IMR-90 (cell line): Measurements from ENCODE around the gene PAQR5. TPM values are rescaled to one million over a fixed set of nuclear protein-coding genes. Genes with fewer than 3 reads are reported as not detected.

Experiments used
- ATAC-seq: fragments of 200-7000 bp; cut with Tn5 transposase; 2 replicates; pipeline ENCODE4 v1.9.1; 2020; ENCODE audit warnings: low read depth, mild to moderate bottlenecking, moderate library complexity
- BruUV-seq: library from RNA; stranded (reverse); fragments of 400-500 nt; replicated peaks from 2 replicates; lab custom pipeline; 2021; lab: Mats Ljungman, UMichigan
- CTCF ChIA-PET: fragments of 300-600 bp; formaldehyde crosslinking; extraction: SDS; loops from one replicate; lab custom pipeline; 2021; ENCODE audit warnings: antibody characterized with exemption; lab: Yijun Ruan, JAX
- POLR2A ChIA-PET: fragments of 300-600 bp; sonication (Branson Sonifier 250); formaldehyde crosslinking; loops from one replicate; lab custom pipeline; 2022; ENCODE audit warnings: antibody characterized with exemption; ENCODE audit not compliant: unreplicated experiment; lab: Charles Lee
- DNase-seq: peaks from one replicate; pipeline ENCODE4 v3.0.0; 2013
- H2AFZ ChIP-seq: replicated peaks from 2 replicates; pipeline ENCODE3; 2013; ENCODE audit warnings: low read length, mild to moderate bottlenecking; ENCODE audit not compliant: poor library complexity
- H2AK5ac ChIP-seq: 2 replicates; pipeline ENCODE4 v1.6.1; 2013; ENCODE audit warnings: low read depth, low read length, inconsistent platforms
- H2AK9ac ChIP-seq: replicated peaks from 2 replicates; pipeline ENCODE3; 2013; ENCODE audit warnings: mild to moderate bottlenecking, low read depth, low read length, moderate library complexity; ENCODE audit not compliant: poor library complexity
- H2BK120ac ChIP-seq: 2 replicates; pipeline ENCODE4 v1.6.1; 2013; ENCODE audit warnings: low read depth, low read length, inconsistent platforms
- H2BK15ac ChIP-seq: 3 replicates; pipeline ENCODE4 v1.6.1; 2013; ENCODE audit warnings: low read depth, low read length, inconsistent platforms
- H2BK20ac ChIP-seq: 2 replicates; pipeline ENCODE4 v1.6.1; 2013; ENCODE audit warnings: low read depth, mild to moderate bottlenecking, inconsistent platforms, low read length, moderate library complexity
- H2BK5ac ChIP-seq: 2 replicates; pipeline ENCODE4 v1.6.1; 2013; ENCODE audit warnings: mild to moderate bottlenecking, low read depth, low read length, inconsistent platforms; ENCODE audit not compliant: poor library complexity, severe bottlenecking
- H3K14ac ChIP-seq: replicated peaks from 2 replicates; pipeline ENCODE4 v1.6.1; 2013; ENCODE audit warnings: low read depth, low read length, inconsistent platforms
- H3K18ac ChIP-seq: 2 replicates; pipeline ENCODE4 v1.6.1; 2013; ENCODE audit warnings: low read depth, low read length, control low read depth
- H3K23ac ChIP-seq: 2 replicates; pipeline ENCODE4 v1.6.1; 2013; ENCODE audit warnings: low read depth, low read length, inconsistent platforms
- H3K27ac ChIP-seq: 2 replicates; pipeline ENCODE4 v1.5.1; 2013; ENCODE audit warnings: mild to moderate bottlenecking, control low read depth, low read length; ENCODE audit not compliant: insufficient read depth
- H3K27me3 ChIP-seq: 2 replicates; pipeline ENCODE4 v1.6.1; 2013; ENCODE audit warnings: low read length; ENCODE audit not compliant: control insufficient read depth, insufficient read depth
- H3K36me3 ChIP-seq: 2 replicates; pipeline ENCODE4 v1.6.1; 2013; ENCODE audit warnings: low read length, mixed read lengths; ENCODE audit not compliant: control insufficient read depth, insufficient read depth
- H3K4ac ChIP-seq: 2 replicates; pipeline ENCODE4 v1.6.1; 2013; ENCODE audit warnings: low read depth, low read length, inconsistent platforms
- H3K4me1 ChIP-seq: 2 replicates; pipeline ENCODE4 v1.6.1; 2013; ENCODE audit warnings: low read length, mixed read lengths; ENCODE audit not compliant: control insufficient read depth, insufficient read depth
- H3K4me2 ChIP-seq: 2 replicates; pipeline ENCODE4 v1.6.1; 2013; ENCODE audit warnings: low read depth, mild to moderate bottlenecking, control low read depth, low read length, moderate library complexity
- H3K4me3 ChIP-seq: 2 replicates; pipeline ENCODE4 v1.5.1; 2013; ENCODE audit warnings: low read depth, mild to moderate bottlenecking, control low read depth, low read length, moderate library complexity; ENCODE audit not compliant: insufficient read depth
- H3K56ac ChIP-seq: 2 replicates; pipeline ENCODE4 v1.6.1; 2013; ENCODE audit warnings: low read length, inconsistent platforms; ENCODE audit not compliant: insufficient read depth; ENCODE audit errors: extremely low read depth
- H3K79me1 ChIP-seq, 2 experiments: 2 replicates each; pipeline ENCODE4 v1.6.1; 2013; ENCODE audit warnings: low read length in 2 of 2, inconsistent platforms in 1 of 2, low read depth in 1 of 2
- H3K9ac ChIP-seq: 2 replicates; pipeline ENCODE4 v1.6.1; 2013; ENCODE audit warnings: low read depth, low read length, control low read depth
- H3K9me1 ChIP-seq: 2 replicates; pipeline ENCODE4 v1.6.1; 2013; ENCODE audit warnings: low read length, inconsistent platforms; ENCODE audit not compliant: insufficient read depth
- H3K9me3 ChIP-seq: 2 replicates; pipeline ENCODE4 v1.6.1; 2013; ENCODE audit warnings: low read length; ENCODE audit not compliant: control insufficient read depth, insufficient read depth
- H4K20me1 ChIP-seq: 2 replicates; pipeline ENCODE4 v1.6.1; 2013; ENCODE audit warnings: low read length, inconsistent platforms; ENCODE audit not compliant: insufficient read depth
- H4K5ac ChIP-seq: 2 replicates; pipeline ENCODE4 v1.6.1; 2013; ENCODE audit warnings: mild to moderate bottlenecking, low read depth, low read length, control low read depth
- H4K8ac ChIP-seq, 2 experiments: 2 replicates each; pipeline ENCODE4 v1.6.1; 2013; ENCODE audit warnings: low read depth in 2 of 2, low read length in 2 of 2, control low read depth in 1 of 2, inconsistent platforms in 1 of 2
- H4K91ac ChIP-seq: 2 replicates; pipeline ENCODE4 v1.6.1; 2013; ENCODE audit warnings: low read depth, low read length, inconsistent platforms; ENCODE audit not compliant: insufficient read depth
- BHLHE40 ChIP-seq: fragments of 150-350 bp; IDR thresholded peaks from 2 replicates; pipeline ENCODE4 v1.6.1; 2016; ENCODE audit warnings: mild to moderate bottlenecking, low read depth, low read length
- CEBPB ChIP-seq: IDR thresholded peaks from 2 replicates; pipeline ENCODE4 v1.6.1; 2012; ENCODE audit warnings: low read depth, low read length, improper control_type of control experiment
- CHD1 ChIP-seq: IDR thresholded peaks from 2 replicates; pipeline ENCODE4 v1.6.1; 2012; ENCODE audit warnings: low read depth, low read length, improper control_type of control experiment
- FOS ChIP-seq: fragments of 150-350 bp; IDR thresholded peaks from 2 replicates; pipeline ENCODE4 v1.6.1; 2016; ENCODE audit warnings: low read depth, low read length
- MAFK ChIP-seq: IDR thresholded peaks from 2 replicates; pipeline ENCODE4 v1.6.1; 2012; ENCODE audit warnings: low read depth, low read length, improper control_type of control experiment
- MAZ ChIP-seq: IDR thresholded peaks from 2 replicates; pipeline ENCODE4 v1.6.1; 2012; ENCODE audit warnings: low read depth, mild to moderate bottlenecking, low read length, improper control_type of control experiment, moderate library complexity, borderline replicate concordance
- MXI1 ChIP-seq: IDR thresholded peaks from 2 replicates; pipeline ENCODE4 v1.6.1; 2012; ENCODE audit warnings: low read depth, mild to moderate bottlenecking, low read length, moderate library complexity, borderline replicate concordance
- NFE2L2 ChIP-seq: fragments of 150-350 bp; IDR thresholded peaks from 2 replicates; pipeline ENCODE4 v1.6.1; 2016; ENCODE audit warnings: low read depth, mild to moderate bottlenecking, low read length
- POLR2A ChIP-seq: IDR thresholded peaks from 2 replicates; pipeline ENCODE4 v1.6.1; 2012; ENCODE audit warnings: mild to moderate bottlenecking, low read depth, low read length
- RAD21 ChIP-seq: IDR thresholded peaks from 2 replicates; pipeline ENCODE4 v1.6.1; 2012; ENCODE audit warnings: low read length, improper control_type of control experiment
- RCOR1 ChIP-seq: IDR thresholded peaks from 2 replicates; pipeline ENCODE4 v1.6.1; 2012; ENCODE audit warnings: mild to moderate bottlenecking, low read length, improper control_type of control experiment; ENCODE audit not compliant: insufficient replicate concordance
- RFX5 ChIP-seq: IDR thresholded peaks from 2 replicates; pipeline ENCODE4 v1.8.0; 2012; ENCODE audit warnings: low read depth, mild to moderate bottlenecking, low read length, moderate library complexity
- SMC3 ChIP-seq: fragments of 150-350 bp; IDR thresholded peaks from 2 replicates; pipeline ENCODE4 v1.6.1; 2016; ENCODE audit warnings: low read depth, mild to moderate bottlenecking, antibody characterized with exemption, low read length, moderate library complexity
- WGBS, 2 experiments: methylation state at CpG; one replicate each; pipeline versions ENCODE4 v1.1.5 to v1.1.7; 2013; ENCODE audit warnings: missing lambda C conversion rate in 2 of 2; ENCODE audit not compliant: insufficient read length in 1 of 2; ENCODE audit errors: extremely low coverage in 2 of 2; 5-methylcytosine and 5-hydroxymethylcytosine counted together
- dilution Hi-C: fragments of 300-500 bp; cut with HindIII; formaldehyde crosslinking; loops from one replicate; pipeline ENCODE4 v1.14.3; 2018; ENCODE audit warnings: low sequenced_read_pairs; ENCODE audit not compliant: unreplicated experiment
- in situ Hi-C: fragments of 300-500 bp; cut with MboI; formaldehyde crosslinking; loops from 3 replicates; pipeline ENCODE4 v1.14.3; 2019; ENCODE audit warnings: low sequenced_read_pairs, inconsistent platforms, mixed read lengths
- intact Hi-C: fragments of 100-400 bp; cut with micrococcal nuclease; formaldehyde crosslinking; loops from 2 replicates; pipeline ENCODE4 v1.10.0; 2022
- polyA plus RNA-seq, 3 experiments: library from polyadenylated mRNA; depleted of rRNA; stranded (reverse); fragments of >200 nt; gene quantifications; 2 replicates each; pipeline ENCODE4 v1.2.3, GENCODE V29; 2012; ENCODE audit warnings: low replicate concordance in 1 of 3
- total RNA-seq: library from RNA; depleted of rRNA; stranded (reverse); fragments of >200 nt; gene quantifications from 2 replicates; pipeline ENCODE4 v1.2.3, GENCODE V29; 2012
- TF ChIP-seq, protein P1 (sequence below): conservative IDR thresholded peaks from 2 replicates; pipeline ENCODE4 v1.5.1; 2012; ENCODE audit warnings: mild to moderate bottlenecking, low read depth, low read length, improper control_type of control experiment
- TF ChIP-seq, protein P2 (sequence below): fragments of 150-350 bp; IDR thresholded peaks from 2 replicates; pipeline ENCODE4 v1.6.1; 2017; ENCODE audit warnings: mild to moderate bottlenecking, antibody characterized with exemption, low read length, low read depth
- TF ChIP-seq, protein P3 (sequence below): fragments of 150-350 bp; IDR thresholded peaks from 2 replicates; pipeline ENCODE4 v1.6.1; 2016; ENCODE audit warnings: low read depth, mild to moderate bottlenecking, low read length, moderate library complexity, borderline replicate concordance

The PAQR5 gene
- total and polyA plus RNA-seq, 2 of the 4 experiments (the other 2 are of a cell fraction): 2.3 to 2.7 TPM

DNA sequence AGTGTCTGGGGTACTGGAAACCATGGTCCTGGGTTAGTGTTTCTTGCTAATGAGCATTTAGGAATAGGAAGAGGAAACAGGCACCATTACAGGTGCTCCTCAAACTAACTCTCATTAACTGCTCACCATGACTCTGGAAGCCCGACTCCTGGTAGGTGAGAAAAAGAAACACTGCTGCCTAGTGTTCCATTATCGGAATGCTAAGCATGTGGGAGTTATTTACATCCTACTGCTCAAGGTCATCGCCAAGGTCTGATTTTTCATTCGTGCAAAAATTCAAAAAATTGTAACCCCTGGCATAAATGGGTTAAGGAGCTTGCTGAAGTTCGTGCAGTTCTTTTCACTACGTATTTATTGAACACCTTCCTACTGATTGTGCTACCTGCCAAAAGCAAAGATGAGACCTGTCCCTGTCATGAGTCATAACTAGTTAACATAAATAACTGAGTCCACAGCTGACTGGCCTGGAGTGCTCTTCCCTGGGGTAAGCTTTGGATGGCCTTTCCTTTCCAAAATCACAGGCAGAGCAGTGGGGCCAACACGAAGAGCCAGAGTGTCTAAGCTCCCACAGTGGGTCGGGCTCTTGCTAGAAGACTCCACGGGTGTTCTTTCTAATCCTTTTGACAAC lies 22.7 kb upstream of the PAQR5 start:
- Histone ChIP-seq H2BK15ac (no peak overlapping the region), H3K9ac (no peak overlapping the region), H2AK9ac (no peak overlapping the region), H3K79me1 (no peaks in the 10 kb centered on the region), H3K9me3 (no peaks in the 10 kb centered on the region), H4K8ac (no peak overlapping the region), H4K20me1 (no peaks in the 10 kb centered on the region), H3K27me3 (no peaks in the 10 kb centered on the region), H2BK120ac (no peak overlapping the region), H2AK5ac (no peak overlapping the region), H3K27ac (no peak overlapping the region), H3K14ac (no peak overlapping the region), H4K5ac (no peak overlapping the region), H4K91ac (no peak overlapping the region), H3K23ac (no peak overlapping the region), H3K56ac (no peak overlapping the region), H2BK5ac (no peak overlapping the region), H2BK20ac (no peak overlapping the region), H3K4me1 (no peaks in the 10 kb centered on the region; the same call in 1 of the 2 replicates), H3K4me3 (no peak overlapping the region), H3K36me3 (no peaks in the 10 kb centered on the region), H3K9me1 (0 out of 2 replicates have a peak, but pooled peaks cover 7% of the 10 kb centered on the region), H2AFZ (no peak overlapping the region), H3K4ac (no peak overlapping the region), H3K18ac (no peak overlapping the region), H3K4me2 (no peak overlapping the region)
- DNase-seq (peak; percentile 5), ATAC-seq (peak; percentile 48; the same call in 1 of the 2 replicates)
- dilution Hi-C loops (no loop called here), in situ Hi-C loops (no loop called here), intact Hi-C loops (no loop called here)
- BruUV-seq: no TSS peak
- POLR2A ChIA-PET: no interaction called here
- TF ChIP-seq, protein P1, sequence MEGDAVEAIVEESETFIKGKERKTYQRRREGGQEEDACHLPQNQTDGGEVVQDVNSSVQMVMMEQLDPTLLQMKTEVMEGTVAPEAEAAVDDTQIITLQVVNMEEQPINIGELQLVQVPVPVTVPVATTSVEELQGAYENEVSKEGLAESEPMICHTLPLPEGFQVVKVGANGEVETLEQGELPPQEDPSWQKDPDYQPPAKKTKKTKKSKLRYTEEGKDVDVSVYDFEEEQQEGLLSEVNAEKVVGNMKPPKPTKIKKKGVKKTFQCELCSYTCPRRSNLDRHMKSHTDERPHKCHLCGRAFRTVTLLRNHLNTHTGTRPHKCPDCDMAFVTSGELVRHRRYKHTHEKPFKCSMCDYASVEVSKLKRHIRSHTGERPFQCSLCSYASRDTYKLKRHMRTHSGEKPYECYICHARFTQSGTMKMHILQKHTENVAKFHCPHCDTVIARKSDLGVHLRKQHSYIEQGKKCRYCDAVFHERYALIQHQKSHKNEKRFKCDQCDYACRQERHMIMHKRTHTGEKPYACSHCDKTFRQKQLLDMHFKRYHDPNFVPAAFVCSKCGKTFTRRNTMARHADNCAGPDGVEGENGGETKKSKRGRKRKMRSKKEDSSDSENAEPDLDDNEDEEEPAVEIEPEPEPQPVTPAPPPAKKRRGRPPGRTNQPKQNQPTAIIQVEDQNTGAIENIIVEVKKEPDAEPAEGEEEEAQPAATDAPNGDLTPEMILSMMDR: no peak
- no peak for TF ChIP-seq CEBPB
- no peak for TF ChIP-seq NFE2L2
- TF ChIP-seq CHD1: no peak
- no peak for TF ChIP-seq MAZ
- no peak for TF ChIP-seq RAD21
- no peak for TF ChIP-seq MAFK
- TF ChIP-seq BHLHE40: no peak
- TF ChIP-seq FOS: no peak
- TF ChIP-seq, protein P2, sequence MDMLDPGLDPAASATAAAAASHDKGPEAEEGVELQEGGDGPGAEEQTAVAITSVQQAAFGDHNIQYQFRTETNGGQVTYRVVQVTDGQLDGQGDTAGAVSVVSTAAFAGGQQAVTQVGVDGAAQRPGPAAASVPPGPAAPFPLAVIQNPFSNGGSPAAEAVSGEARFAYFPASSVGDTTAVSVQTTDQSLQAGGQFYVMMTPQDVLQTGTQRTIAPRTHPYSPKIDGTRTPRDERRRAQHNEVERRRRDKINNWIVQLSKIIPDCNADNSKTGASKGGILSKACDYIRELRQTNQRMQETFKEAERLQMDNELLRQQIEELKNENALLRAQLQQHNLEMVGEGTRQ: no peak
- no peak for TF ChIP-seq POLR2A
- TF ChIP-seq RCOR1: no peak
- no peak for TF ChIP-seq SMC3
- TF ChIP-seq, protein P3, sequence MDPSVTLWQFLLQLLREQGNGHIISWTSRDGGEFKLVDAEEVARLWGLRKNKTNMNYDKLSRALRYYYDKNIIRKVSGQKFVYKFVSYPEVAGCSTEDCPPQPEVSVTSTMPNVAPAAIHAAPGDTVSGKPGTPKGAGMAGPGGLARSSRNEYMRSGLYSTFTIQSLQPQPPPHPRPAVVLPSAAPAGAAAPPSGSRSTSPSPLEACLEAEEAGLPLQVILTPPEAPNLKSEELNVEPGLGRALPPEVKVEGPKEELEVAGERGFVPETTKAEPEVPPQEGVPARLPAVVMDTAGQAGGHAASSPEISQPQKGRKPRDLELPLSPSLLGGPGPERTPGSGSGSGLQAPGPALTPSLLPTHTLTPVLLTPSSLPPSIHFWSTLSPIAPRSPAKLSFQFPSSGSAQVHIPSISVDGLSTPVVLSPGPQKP: no peak
- TF ChIP-seq RFX5: no peak
- no peak for TF ChIP-seq MXI1
- CTCF ChIA-PET: no interaction called here
- WGBS, 2 experiments: 57% methylated on average over 2 of the region's 9 CpGs; no CpG with 5 or more reads in 1 of the 2 experiments
